Erythroblast (primary cell): ENCODE measurements around the gene GALNT6.

Source experiments
- GATA1 ChIP-seq: IDR thresholded peaks from 2 replicates; pipeline ENCODE4 v1.6.1; 2011; ENCODE audit warnings: low read depth, mild to moderate bottlenecking, control low read depth, low read length, moderate library complexity
- POLR2A ChIP-seq: IDR thresholded peaks from 2 replicates; pipeline ENCODE4 v1.6.1; 2011; ENCODE audit warnings: mild to moderate bottlenecking, low read length

DNA sequence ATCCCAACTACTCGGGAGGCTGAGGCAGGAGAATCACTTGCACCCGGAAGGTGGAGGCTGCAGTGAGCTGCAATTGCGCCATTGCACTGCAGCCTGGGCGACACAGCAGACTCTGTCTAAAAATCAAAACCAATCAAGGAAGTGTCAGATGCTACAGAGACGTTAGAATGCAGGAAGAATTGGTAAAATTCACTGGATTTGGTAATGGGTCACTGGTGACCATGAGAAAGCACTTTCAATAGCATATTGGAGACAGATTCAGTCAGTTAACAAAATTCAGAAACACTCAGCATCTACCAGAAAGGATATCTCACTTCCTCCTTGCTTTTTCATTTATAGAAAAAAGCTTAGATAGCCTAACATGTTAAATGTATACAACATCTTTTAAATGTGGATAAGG is 84.7 kb downstream of the GALNT6 start:
- TF ChIP-seq POLR2A (no peak), GATA1 (no peak)
